ENCODE results near the gene DLGAP1. TPM values are rescaled to one million over a fixed set of nuclear protein-coding genes. Genes with fewer than 3 reads are reported as not detected.
"Not testable (repeated sequence)": the region's sequence is repeated elsewhere in the genome, so short reads cannot be mapped to it uniquely, and the experiment has no call there.

DLGAP1 gene
- total and polyA plus RNA-seq, 2 donors = 2.1 to 7.5 TPM

DNA sequence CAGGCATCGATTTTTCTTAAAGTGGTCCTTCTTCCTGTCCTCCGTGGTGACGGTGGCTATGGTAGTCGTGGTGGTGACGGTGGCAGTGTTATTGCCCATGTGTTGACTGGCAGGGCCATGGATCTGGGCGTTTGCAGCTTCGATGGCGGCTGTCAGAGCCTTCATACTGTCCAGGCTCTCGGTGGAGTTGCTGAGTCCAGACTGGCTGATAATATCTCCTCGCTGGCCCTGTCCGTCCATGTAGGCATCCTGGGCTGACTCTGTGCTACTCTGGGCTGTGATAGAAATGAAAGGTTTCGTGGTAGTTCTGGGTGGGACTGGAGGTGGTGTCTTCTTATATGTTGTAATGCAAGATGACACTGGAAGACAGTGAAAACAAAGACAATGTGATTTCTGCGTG lies 873.2 kb downstream of the DLGAP1 start:
- DNase-seq (ENCODE audit: extremely low spot score) = no peak

DNA sequence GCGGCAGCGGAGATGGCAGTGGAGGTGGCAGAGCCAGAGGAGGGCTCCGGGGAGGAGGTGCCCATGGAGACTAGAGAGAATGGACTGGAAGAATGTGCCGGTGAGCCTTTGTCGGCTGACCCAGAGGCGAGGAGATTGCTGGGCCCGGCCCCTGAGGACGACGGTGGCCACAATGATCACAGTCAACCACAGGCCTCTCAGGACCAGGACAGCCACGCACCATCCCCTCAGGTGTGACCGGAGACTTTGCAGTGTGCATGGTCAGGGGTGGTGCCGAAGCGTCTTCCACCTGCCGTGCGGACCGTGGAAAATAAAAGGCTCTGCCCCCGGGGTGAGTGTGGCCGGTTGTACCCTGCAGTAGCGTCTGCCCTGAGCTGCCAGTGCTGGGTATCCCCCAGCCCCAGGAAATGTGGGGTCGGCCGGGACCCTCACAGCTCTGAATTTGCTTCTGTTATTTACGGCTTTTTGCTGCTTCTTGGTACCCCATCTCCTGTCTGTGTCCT lies 874.5 kb downstream of the DLGAP1 start:
- 91% methylated on average over 20 of the region's 22 CpGs for WGBS
- not testable (repeated sequence) for H3K4me1 ChIP-seq (ENCODE audit: insufficient read depth); H3K4me3 ChIP-seq (ENCODE audit: low read depth, low read length); DNase-seq (ENCODE audit: extremely low spot score); H3K36me3 ChIP-seq (ENCODE audit: insufficient read depth); H3K27ac ChIP-seq (ENCODE audit: low read depth)

More for the DNA sequence above, 873.2 kb downstream of the DLGAP1 start:
- peaks cover 1% of the 10 kb centered on the region for H3K4me1 ChIP-seq (ENCODE audit: insufficient read depth)
- H3K4me3 ChIP-seq (ENCODE audit: low read depth, low read length) = no peak overlapping the region
- 86% methylated on average over 13 of the region's 13 CpGs for WGBS
- H3K27ac ChIP-seq (ENCODE audit: low read depth) = no peak overlapping the region
- H3K36me3 ChIP-seq (ENCODE audit: insufficient read depth) = no peaks in the 10 kb centered on the region

GRCh38 chr18:3579701-3580100 lies 875.4 kb downstream of the DLGAP1 start:
- H3K27ac ChIP-seq (ENCODE audit: low read depth) = no peak overlapping the region
- H3K36me3 ChIP-seq (ENCODE audit: insufficient read depth) = no peaks in the 10 kb centered on the region
- H3K4me1 ChIP-seq (ENCODE audit: insufficient read depth) = no peaks in the 10 kb centered on the region
- no peak overlapping the region for H3K4me3 ChIP-seq (ENCODE audit: low read depth, low read length)
- DNase-seq (ENCODE audit: extremely low spot score) = no peak
- WGBS = 81% methylated on average over 4 of the region's 4 CpGs

DNA sequence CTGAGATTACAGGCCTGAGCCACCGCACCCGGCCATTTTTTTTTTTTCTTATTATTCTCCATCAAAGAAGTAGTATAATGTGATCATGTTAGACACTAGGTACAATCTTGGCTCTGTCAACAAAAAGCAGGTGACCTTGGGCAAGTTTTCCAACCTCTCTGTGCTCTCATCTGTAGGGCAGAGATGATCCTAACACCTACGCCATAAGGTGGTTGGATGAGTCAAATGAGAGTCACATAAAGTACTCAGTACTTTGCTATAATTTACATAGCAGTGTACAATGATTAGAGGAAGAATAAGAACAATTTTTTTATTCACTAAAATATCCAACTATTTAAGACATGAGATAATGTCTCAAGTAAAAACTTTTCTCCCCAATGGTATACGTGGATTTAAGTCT lies 876.5 kb downstream of the DLGAP1 start:
- Histone ChIP-seq H3K36me3 (ENCODE audit: insufficient read depth) (no peaks in the 10 kb centered on the region), H3K27ac (ENCODE audit: low read depth) (no peak overlapping the region), H3K4me3 (ENCODE audit: low read depth, low read length) (no peak overlapping the region), H3K4me1 (ENCODE audit: insufficient read depth) (no peaks in the 10 kb centered on the region)
- 80% methylated on average over 4 of the region's 4 CpGs for WGBS
- DNase-seq (ENCODE audit: extremely low spot score) = no peak

DNA sequence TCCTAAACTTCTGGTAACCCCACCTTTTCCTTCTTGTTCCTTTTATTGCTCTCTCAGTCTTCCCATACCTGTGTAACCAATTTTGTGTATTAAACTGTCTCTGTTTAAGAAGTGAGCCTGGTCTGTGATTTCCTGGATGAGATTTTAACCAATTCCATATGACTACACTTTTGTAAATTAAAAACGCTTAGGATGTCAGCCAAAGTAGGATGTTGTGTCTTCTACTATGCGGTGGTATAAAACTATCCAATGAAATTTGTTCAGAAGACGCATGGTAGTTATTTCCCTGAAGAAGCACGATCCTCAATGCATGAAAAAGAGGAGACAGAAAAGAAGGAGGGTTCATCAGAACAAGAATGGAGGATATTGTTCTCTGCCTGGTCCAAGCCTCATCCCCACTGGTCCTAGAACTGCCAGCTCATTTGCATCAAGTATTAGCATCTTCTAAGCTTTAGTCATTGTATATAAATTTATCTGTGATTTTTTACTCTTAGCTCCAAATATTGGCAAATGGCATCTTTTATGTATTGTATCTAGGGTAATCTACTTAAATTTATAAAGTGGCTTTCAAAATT lies 877.7 kb downstream of the DLGAP1 start:
- Histone ChIP-seq H3K36me3 (ENCODE audit: insufficient read depth) (no peaks in the 10 kb centered on the region), H3K4me1 (ENCODE audit: insufficient read depth) (no peaks in the 10 kb centered on the region), H3K27ac (ENCODE audit: low read depth) (no peak overlapping the region), H3K4me3 (ENCODE audit: low read depth, low read length) (no peak overlapping the region)
- 81% methylated on average over 4 of the region's 4 CpGs for WGBS
- DNase-seq (ENCODE audit: extremely low spot score) = no peak

DNA sequence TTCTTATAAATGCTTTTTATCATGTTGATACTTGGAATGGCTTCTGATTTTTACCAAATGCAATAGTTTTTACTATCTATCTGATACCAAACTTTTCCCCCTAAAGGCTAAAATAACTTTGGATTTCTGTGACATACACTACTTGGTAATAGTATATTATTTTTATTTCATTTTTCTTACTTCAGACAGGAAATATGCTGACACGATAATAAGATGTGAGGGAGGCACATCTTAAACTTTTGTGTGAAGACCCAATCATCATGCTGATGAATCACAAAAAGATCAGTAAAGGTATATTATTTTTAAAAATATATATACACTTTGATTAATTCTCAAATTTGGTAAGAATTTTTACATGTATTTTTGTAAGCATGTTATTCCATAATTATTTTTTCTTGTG lies 882.3 kb downstream of the DLGAP1 start:
- Histone ChIP-seq H3K36me3 (ENCODE audit: insufficient read depth) (no peaks in the 10 kb centered on the region), H3K4me3 (ENCODE audit: low read depth, low read length) (no peak overlapping the region), H3K27ac (ENCODE audit: low read depth) (no peak overlapping the region), H3K4me1 (ENCODE audit: insufficient read depth) (no peaks in the 10 kb centered on the region)
- WGBS = 85% methylated on average over 1 of the region's 1 CpG
- no peak for DNase-seq (ENCODE audit: extremely low spot score)

GRCh38 chr18:3566851-3567250 lies 888.3 kb downstream of the DLGAP1 start:
- DNase-seq (ENCODE audit: extremely low spot score) = no peak
- H3K4me1 ChIP-seq (ENCODE audit: insufficient read depth) = no peaks in the 10 kb centered on the region
- H3K27ac ChIP-seq (ENCODE audit: low read depth) = no peak overlapping the region

DNA sequence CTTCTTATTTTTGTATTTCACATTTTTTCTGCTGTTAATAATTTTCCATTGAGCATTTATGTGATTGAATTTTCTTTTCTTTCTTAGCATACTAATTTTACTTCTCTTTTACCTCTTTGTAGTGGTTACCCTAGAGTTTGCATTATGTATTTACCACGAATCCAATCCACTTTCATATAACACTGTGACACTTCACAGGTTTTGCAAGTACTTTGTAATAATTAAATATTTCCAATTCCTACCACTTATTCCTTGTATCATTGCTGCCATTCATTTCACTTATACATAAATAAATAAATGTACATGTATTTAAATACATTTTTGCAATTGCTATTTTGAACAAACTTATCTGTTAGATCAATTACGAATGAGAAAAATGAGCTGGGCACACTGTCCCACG lies 894.4 kb downstream of the DLGAP1 start:
- no peak for DNase-seq (ENCODE audit: extremely low spot score)
- 76% methylated on average over 3 of the region's 3 CpGs for WGBS
- Histone ChIP-seq H3K4me3 (ENCODE audit: low read depth, low read length) (no peak overlapping the region), H3K36me3 (ENCODE audit: insufficient read depth) (no peaks in the 10 kb centered on the region), H3K4me1 (ENCODE audit: insufficient read depth) (no peaks in the 10 kb centered on the region), H3K27ac (ENCODE audit: low read depth) (no peak overlapping the region)

More at GRCh38 chr18:3566851-3567250, 888.3 kb downstream of the DLGAP1 start:
- H3K36me3 ChIP-seq (ENCODE audit: insufficient read depth) = no peaks in the 10 kb centered on the region
- H3K4me3 ChIP-seq (ENCODE audit: low read depth, low read length) = no peak overlapping the region

DNA sequence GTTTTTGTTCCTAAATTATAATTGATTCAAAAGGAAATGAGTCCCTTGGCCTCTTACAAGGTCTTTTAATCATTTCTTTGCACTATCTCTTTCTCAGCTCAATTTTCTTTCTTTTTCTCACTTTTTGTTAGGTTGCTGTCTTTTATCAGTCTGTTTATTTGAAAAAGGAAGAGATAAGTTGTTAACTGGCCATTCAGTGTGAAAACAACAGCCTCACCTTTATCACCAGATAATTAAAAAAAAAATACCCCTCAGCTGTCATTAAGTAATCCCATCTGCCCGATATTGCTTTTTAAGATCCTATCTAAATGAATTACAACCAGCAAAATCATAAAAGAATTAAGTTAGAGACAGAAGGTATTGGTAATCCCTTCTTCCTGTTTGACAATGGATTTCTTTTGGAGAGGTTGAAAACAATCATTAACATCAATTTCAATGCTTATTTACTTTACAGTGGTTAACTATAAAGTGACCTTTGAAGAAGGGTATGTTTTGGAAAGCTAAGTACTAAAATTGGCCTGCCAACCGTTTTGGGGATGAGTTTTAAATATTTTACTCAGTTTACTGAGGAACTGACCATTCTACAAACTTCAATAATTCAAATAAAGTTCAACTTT lies 900.2 kb downstream of the DLGAP1 start:
- Histone ChIP-seq H3K4me1 (ENCODE audit: insufficient read depth) (no peaks in the 10 kb centered on the region), H3K4me3 (ENCODE audit: low read depth, low read length) (no peak overlapping the region), H3K27ac (ENCODE audit: low read depth) (no peak overlapping the region), H3K36me3 (ENCODE audit: insufficient read depth) (no peaks in the 10 kb centered on the region)
- WGBS = 55% methylated on average over 2 of the region's 2 CpGs
- DNase-seq (ENCODE audit: extremely low spot score) = no peak

DNA sequence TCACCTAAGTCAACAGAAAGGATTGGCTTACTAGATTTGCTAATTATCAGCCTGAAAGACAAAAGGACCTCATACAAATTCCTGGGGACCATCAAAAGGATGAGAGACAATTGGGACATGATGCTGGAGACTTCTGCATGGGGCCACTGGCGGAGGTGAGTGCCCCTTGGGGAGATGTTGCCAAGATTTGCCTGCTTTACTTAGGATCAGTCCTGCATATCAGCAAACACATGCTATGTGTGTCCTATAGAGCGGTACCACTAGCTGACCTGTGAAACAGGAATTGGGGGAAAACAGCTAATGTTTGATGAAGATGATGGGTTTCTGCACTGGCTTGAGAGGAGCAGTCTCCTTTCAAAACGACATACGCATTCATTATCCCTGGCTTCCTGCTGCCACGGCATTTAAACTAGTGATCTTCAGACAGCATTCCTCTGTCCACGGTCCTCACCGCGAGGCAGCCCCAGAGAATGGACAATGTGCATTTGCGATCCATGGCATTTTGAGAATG lies 901.0 kb downstream of the DLGAP1 start:
- WGBS = 58% methylated on average over 9 of the region's 9 CpGs
- Histone ChIP-seq H3K27ac (ENCODE audit: low read depth) (no peak overlapping the region), H3K4me3 (ENCODE audit: low read depth, low read length) (no peak overlapping the region), H3K4me1 (ENCODE audit: insufficient read depth) (no peaks in the 10 kb centered on the region), H3K36me3 (ENCODE audit: insufficient read depth) (no peaks in the 10 kb centered on the region)
- DNase-seq (ENCODE audit: extremely low spot score) = no peak

DNA sequence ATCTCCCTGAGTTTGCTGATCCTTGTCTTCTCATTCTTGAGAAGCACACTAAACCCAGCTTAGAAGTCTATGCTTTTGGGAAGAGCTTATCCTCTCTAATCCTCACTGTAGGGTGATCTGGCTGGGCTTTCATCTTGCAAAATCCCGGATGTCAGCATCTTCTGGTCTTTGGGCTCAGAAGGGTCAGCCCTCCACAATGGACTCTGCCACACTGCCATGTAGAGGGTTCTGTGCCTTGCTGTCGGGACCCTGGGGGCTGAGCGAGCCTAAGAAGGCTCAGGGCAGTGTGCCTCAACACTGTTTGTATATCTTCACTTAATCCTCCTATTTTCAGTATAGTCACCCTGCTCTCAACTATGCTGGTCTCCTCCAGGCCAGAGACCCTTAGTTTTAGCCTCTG lies 902.8 kb downstream of the DLGAP1 start:
- no peak for DNase-seq (ENCODE audit: extremely low spot score)
- Histone ChIP-seq H3K4me1 (ENCODE audit: insufficient read depth) (no peaks in the 10 kb centered on the region), H3K27ac (ENCODE audit: low read depth) (no peak overlapping the region), H3K4me3 (ENCODE audit: low read depth, low read length) (no peak overlapping the region), H3K36me3 (ENCODE audit: insufficient read depth) (no peaks in the 10 kb centered on the region)
- WGBS = 69% methylated on average over 3 of the region's 3 CpGs

- no peak for DNase-seq (ENCODE audit: extremely low spot score)
- H3K4me3 ChIP-seq (ENCODE audit: low read depth, low read length) = no peak overlapping the region
- H3K4me1 ChIP-seq (ENCODE audit: insufficient read depth) = no peaks in the 10 kb centered on the region
- WGBS = 55% methylated on average over 4 of the region's 4 CpGs
- H3K27ac ChIP-seq (ENCODE audit: low read depth) = no peak overlapping the region
- no peaks in the 10 kb centered on the region for H3K36me3 ChIP-seq (ENCODE audit: insufficient read depth)
Observed at GRCh38 chr18:3547891-3548615, 907.1 kb downstream of the DLGAP1 start.

- no peak for DNase-seq (ENCODE audit: extremely low spot score)
- Histone ChIP-seq H3K27ac (ENCODE audit: low read depth) (no peak overlapping the region), H3K4me1 (ENCODE audit: insufficient read depth) (no peaks in the 10 kb centered on the region), H3K4me3 (ENCODE audit: low read depth, low read length) (no peak overlapping the region), H3K36me3 (ENCODE audit: insufficient read depth) (no peaks in the 10 kb centered on the region)
- WGBS = 91% methylated on average over 5 of the region's 5 CpGs
Observed at GRCh38 chr18:3546106-3546505, 909.0 kb downstream of the DLGAP1 start.

GRCh38 chr18:3544537-3544936 lies 910.6 kb downstream of the DLGAP1 start:
- H3K36me3 ChIP-seq (ENCODE audit: insufficient read depth) = no peaks in the 10 kb centered on the region

More at GRCh38 chr18:3544537-3544936, 910.6 kb downstream of the DLGAP1 start:
- H3K4me1 ChIP-seq (ENCODE audit: insufficient read depth) = no peaks in the 10 kb centered on the region
- no peak overlapping the region for H3K27ac ChIP-seq (ENCODE audit: low read depth)
- WGBS = 97% methylated on average over 2 of the region's 2 CpGs
- H3K4me3 ChIP-seq (ENCODE audit: low read depth, low read length) = no peak overlapping the region
- no peak for DNase-seq (ENCODE audit: extremely low spot score)
